ENCODE data around the gene CA14. TPM values are rescaled to one million over a fixed set of nuclear protein-coding genes. Genes with fewer than 3 reads are reported as not detected.
"Not testable (repeated sequence)": the region's sequence is repeated elsewhere in the genome, so short reads cannot be mapped to it uniquely, and the experiment has no call there.

The CA14 gene
- total RNA-seq, 1 donor from 2014 or later = not detected

DNA sequence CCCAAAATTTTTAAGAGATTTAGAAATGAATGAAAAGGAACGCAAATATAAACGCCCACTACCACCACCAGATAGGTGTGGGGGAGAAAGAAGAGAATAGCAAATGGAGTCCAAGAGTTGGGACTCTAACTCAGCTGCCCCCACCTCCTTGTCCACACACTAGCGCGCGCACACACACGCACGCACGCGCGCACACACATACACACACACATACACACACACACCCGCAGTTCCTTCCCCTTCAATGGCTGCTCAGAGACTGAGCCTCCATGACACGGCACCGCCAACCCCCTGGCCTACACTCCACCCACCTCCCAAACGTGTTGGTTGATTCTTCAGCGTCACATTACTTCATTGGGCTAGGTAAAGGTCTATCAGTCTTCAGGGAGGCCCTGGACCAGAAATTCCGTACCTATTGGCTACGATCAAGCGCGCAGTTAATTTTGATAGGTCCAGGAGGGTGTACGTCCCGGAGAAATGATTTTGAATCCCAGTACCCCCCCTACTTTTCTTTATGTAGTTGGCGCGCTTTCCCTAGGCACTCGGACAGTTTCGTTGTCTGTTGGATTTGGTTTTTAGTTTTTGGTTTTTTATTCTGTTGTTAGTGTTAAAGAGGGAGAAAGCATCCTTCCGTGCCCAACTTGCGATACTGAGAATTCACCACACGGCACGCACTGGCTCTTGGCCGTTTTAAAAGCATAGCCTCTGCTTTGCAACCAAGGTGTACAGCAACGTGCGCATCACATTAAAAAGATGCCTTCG is 21.5 kb upstream of the CA14 start, which contains the start of gene ANP32E:
ANP32E (minus strand) TSS at position 261 of the 762 bp plus-strand sequence. CDS start 326 bp downstream, outside the sequence.
- DNase-seq (ENCODE audit: low read depth) = peak; percentile 100

DNA sequence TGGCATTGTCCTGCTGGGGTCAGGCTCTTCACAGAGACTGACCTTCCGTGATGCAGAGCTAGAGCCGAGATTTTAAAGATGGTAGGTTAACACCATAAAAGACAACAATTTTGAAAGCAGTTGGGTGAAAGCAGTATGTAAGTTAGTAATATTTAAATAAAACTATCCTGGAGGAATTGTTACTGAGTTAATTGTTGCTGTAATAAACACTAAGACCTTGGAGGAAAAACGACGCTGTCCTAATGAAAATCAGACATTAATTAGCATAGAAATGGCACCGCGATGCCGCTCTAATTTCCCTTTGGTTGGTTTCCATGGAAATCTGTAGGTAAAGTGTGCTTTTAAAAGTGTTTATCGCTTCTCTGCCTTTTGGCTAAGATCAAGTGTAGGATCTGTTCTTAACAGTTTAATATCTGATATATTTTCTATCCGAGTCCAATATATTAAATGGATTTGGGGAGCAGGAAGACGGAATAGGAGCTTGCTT is 20.9 kb upstream of the CA14 start:
- DNase-seq (ENCODE audit: low read depth) = no peak

DNA sequence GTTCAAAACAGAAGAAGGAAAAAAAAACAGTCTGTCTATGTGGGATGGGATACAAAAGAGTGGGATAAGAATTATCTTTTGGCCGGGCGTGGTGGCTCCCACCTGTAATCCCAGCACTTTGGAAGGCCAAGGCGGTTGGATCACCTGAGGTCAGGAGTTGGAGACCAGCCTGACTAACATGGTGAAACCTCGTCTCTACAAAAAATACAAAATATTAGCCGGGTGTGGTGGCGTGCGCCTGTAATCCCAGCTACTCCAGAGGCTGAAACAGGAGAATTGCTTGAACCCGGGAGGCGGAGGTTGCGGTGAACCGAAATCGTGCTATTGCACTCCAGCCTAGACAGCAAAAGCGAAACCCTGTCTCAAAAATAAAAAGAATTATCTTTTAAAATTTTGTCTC is 20.4 kb upstream of the CA14 start:
- DNase-seq (ENCODE audit: low read depth) = not testable (repeated sequence)

DNA sequence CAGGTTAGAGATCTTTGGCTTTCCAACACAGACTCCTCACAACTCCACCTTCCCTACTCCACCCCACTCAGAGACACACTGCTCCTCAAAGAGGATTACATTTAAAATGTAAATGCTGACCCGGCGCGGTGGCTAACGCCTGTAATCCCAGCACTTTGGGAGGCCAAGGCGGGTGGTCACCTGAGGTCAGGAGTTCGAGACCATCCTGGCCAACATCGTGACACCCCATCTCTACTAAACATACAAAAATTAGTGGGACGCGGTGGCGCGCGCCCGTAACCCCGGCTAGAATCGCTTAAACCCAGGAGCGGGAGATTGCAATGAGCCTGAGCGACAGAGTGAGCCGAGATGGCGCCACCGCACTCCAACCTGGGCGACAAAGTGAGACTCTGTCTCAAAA is 19.8 kb upstream of the CA14 start:
- no peak for DNase-seq (ENCODE audit: low read depth)

DNA sequence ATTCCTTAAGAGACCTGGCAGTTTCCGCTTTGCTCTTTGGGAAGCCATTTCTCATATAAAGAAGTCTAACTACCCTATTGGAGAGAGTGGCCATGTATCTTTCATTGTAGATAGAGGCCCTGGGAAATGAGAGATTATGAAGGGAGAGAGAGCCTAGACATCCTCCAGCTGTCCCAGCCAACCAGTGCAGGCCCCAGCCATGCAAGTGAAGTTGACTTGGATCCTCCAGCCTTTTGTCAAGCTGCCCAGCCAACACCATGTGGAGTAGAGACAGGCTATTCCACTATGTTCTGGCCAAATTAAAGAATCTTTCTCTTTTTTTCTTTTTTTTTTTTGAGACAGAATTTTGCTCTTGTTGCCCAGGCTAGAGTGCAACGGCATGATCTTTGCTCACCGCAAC is 14.6 kb upstream of the CA14 start:
- no peak for DNase-seq (ENCODE audit: low read depth)

DNA sequence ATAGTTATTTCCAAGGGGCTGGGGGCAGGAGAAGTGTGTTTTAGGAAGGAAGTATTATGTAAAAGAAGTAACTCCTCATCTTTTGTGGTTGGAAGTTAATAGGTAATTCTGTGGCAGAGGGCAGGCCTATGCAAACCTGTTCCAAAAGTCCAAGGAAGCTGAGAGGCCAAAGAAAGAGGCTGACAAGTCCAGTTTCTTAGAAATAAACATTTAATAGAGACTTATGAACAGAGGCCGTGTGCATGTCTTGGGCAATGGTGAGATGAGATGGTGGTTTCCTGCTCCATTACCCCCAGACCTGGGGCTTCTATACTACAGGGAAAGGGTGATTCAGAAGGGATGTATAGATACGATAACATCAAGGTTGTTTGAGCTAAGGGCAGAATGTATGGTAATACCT is 7.6 kb upstream of the CA14 start:
- DNase-seq (ENCODE audit: low read depth) = no peak

DNA sequence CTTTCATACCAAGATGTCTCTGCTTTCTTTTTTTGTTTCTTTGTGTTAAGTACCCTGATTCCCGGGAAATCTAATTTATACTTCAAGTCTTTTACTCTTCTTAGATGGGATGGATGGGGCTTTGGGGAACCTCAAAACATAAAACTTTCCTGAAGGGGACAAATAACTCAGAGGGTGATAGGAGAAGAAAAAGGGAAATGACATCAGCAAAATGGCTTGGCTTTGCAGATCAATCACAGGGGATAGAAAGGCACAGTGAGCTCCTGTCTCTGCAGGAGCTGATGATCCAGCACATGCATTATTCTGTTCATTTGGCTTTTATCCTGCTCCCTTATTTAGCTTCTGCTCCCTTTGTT is 1.4 kb upstream of the CA14 start:
- DNase-seq (ENCODE audit: low read depth) = no peak

DNA sequence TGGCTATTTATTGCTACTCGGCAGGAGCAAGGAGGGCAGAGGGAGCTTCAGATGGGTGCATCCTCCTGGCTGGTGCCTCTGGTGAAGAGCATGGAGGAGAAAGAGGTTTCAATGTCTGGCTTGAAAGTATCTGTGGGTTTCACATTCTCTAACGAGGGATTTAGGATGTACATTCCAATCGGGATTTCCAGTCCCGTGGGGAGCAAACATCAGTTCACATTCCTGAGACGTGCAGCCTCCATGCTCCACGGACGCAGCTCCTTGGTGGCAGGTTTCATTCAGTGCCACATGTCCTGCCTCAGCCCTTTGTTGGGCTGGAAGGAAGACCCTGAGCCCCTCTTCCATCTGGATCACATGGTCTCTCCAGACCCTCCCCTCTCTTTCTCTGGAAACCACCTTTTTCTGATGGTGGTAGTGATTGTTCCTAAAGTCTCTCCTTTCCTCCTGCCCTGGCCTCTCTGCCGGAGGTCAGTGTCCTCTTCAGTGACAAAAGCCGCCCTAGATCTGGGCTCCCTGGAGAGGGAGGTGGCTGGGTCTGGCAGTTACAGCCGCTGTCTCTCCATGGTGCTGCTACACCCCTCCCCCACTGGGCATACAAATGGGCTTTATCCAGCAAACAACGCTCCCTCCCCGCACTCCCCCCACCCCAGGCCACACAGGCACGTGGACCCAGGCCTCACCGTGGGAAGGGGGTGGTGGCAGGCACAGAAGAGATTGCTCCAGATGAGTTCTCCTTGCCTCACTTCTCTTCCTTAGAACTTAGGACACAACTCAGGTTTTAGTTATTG is 826 bp upstream of the CA14 start:
- DNase-seq (ENCODE audit: low read depth) = no peak

DNA sequence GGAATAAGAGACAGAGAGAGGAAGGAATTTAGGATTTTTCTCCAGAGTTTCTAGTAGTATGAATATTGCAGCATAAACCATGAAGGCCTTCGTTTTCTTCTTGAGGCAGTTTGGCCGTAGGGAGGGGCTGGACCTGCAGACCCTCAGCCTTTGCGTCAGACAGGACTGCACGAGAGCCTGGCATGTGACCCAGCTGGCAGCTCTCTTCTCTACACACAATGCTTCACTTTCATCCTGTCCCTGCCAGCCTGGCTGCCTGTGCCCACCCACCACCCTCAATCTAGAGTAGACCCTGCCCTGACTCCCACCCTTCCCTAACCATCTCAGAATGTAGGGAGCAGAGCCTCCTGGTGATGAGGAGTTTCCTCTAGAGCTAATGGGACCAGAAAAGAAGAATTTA is 1.6 kb downstream of the CA14 start:
- DNase-seq (ENCODE audit: low read depth) = no peak

DNA sequence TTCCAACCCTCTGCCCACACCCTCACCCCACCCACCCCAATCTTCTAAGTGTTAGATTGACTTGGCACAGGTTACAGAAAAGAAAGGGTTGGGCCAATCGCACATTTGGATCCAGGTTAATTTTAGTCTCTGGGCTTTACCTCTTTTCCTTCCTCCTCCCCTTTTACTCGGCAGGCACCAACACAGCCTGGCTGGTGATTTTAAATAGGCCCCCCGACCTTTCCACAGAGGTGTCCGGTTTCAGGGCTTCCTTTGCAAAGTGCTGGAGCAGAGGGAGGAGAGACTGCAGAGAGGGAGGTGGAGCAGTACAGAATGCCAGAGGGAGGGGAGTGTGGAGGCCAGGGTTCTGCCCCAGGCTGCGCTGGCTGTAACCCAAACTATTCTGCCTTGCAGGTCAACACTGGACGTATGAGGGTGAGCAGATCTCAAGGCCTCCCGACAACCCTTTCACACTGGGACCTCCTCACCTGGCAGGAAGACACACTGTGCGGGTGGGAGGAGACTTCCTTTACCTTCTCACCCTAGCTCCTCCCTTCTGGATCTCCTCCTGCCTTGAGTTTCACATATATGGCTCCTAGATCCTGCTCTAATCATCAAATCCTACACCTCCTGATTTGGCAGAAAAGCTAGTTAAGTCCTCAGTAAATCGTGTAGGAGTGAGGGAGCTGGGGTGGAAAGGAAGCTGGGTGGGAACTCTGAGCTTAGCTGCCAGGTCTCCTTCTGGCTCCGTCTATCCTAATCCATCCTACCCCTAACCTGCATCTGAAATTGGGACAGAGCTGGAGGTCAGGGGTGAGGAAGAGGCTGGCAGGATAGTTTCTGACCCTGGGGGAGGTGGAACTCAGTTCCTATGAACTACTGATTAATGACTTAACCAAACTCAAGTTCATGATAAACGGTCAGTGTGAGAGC is 2.4 kb downstream of the CA14 start:
- peak; percentile 43 for DNase-seq (ENCODE audit: low read depth)

DNA sequence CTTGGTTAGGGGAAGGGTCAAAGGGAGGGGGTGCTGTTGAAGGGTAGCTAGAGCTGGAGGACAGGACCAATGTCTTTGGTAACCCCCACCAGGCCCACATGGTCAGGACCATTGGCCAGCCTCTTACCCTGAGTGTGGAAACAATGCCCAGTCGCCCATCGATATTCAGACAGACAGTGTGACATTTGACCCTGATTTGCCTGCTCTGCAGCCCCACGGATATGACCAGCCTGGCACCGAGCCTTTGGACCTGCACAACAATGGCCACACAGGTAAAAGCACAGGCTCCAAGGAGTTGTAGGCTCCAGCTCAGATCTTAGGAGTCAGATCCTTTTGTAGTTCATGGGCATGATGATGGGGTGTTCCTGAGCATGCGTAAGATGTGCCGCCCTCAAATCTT is 3.8 kb downstream of the CA14 start:
- DNase-seq (ENCODE audit: low read depth) = no peak

DNA sequence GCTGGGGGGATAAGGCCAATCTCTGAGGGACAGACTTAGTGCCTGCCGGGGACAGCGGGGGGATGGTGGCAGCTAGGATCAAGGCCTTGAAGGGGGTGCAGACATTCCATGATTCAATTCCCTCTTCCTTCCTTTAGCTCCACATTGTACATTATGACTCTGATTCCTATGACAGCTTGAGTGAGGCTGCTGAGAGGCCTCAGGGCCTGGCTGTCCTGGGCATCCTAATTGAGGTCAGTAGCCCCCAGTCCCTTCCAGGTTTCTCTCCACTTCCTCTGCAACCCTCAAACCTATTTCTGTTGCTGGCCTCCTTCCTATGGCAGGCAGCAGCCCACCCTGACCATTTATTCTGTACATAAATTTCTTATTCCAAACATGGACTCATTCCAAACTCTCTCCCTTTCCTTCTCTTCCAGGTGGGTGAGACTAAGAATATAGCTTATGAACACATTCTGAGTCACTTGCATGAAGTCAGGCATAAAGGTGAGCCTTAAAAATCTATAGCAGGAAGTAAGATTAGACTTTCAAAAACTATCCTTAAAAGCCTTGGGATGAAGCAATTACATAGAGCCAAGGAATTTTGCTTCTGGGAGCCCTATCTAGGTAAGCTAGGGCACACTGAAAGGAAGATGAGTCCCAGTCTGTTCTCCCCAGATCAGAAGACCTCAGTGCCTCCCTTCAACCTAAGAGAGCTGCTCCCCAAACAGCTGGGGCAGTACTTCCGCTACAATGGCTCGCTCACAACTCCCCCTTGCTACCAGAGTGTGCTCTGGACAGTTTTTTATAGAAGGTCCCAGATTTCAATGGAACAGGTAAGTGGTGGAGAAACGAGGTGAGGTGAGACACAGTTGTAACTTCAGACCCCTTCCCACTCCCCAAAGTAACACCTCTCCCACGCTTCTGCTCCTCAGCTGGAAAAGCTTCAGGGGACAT is 5.1 kb downstream of the CA14 start:
- DNase-seq (ENCODE audit: low read depth) = peak; percentile 43

DNA sequence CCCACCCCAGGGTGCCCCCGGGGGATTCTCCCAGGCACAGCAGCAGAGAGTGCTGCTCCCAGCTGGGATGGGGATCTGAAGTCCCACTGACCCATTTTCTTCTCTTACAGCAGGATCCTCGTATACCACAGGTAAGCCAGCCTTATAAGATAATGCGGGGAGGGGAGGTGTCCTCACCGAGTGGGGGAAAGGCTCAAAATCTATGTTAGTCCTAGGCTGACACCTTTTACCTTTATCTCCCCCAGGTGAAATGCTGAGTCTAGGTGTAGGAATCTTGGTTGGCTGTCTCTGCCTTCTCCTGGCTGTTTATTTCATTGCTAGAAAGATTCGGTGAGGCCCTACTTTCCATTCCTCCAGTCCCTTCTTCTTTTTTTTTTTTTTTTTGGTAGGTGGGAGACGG is 6.0 kb downstream of the CA14 start:
- DNase-seq (ENCODE audit: low read depth) = no peak

DNA sequence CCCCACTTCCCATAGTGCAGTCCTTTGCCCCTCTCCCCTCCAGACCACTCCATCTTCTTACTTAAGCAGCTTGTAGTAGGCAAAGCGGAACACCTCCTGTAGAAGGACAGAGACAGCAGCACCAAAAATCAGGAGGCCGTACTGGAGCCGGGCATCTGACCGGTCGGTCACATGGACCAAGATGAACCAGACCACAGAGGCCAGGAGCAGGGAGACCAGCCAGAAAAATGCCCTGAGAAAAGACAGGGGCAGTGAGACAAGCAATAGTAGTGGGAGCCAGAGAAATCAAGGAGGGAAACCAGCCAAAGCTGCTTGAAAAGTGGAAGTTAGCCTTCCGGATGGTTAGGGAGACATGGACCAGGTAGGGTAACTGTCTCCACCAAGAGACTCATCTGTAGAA is 10.3 kb downstream of the CA14 start:
- DNase-seq (ENCODE audit: low read depth) = no peak

DNA sequence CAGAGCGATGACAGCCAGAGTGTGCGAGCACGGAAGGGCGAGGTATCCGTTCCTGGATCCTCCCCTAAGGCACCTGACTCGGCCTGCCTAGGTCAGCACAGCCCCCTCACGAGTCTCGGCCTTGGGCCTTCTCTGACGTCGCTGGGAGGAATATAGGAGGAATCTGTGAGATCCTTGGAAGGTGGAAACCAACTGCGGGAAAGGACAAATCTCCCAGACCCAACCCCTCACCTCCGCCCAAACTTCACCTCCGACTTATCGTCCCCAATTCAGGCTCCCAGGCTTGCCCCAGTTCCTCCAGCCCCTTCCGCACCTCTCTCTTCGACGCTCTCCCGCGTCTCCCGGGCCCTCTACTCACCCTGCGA is 10.7 kb downstream of the CA14 start:
- peak; percentile 34 for DNase-seq (ENCODE audit: low read depth)

DNA sequence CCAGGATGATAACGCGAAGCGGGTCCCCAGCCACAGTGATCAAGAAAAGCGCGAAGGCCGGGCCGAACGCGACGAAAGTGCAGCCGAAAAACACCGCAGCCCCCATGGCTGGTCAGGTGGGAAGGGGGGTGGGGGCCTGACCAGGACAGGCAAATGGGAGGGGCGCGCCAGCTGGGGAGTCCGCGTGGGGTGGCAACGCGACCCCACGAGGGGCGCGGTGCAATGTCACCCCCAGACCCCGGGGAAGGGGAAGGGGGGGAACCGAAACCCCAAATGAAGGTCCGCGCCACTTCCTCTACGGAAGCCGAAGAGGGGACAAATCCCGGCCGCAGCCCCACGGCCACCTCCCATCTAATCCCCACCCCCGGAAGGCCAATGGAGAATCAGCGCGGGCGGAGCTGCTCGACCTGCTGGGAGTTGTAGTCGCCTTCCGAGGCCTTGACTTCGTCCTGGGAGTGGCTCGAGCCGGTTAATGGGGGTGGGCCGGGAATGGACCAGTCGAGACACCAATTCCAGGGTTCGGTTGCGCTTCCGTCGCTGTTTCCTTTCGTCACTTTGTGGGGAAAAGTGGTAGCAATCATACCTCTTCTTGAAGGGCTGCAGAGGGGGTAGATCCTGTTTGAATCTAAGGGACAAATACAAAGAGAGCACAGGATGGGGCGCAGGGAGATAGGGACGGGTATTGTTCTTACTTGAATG is 11.3 kb downstream of the CA14 start, which contains the start of gene APH1A:
APH1A (minus strand) TSS at position 312 of the 699 bp plus-strand sequence; CDS start at position 106, 206 bp downstream.
- peak; percentile 91 for DNase-seq (ENCODE audit: low read depth)

DNA sequence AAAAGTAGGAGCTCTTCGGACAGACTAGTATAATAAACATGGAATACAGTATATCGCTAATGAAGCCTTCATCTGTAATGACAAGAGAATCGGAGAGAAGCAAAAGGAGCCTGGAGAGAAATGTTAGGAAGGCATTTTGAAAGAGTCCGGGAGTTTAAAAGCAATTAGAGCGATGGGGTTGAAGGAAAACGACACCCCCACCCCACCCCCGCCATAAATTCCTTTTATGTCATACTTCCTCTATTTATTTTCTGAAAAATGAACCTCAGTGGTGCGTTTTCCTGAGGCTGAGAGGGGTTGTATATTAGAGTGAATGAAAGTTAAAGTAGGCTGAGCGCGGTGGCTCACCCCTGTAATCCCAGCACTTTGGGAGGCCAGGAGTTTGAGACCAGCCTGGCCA is 11.9 kb downstream of the CA14 start:
- DNase-seq (ENCODE audit: low read depth) = no peak

DNA sequence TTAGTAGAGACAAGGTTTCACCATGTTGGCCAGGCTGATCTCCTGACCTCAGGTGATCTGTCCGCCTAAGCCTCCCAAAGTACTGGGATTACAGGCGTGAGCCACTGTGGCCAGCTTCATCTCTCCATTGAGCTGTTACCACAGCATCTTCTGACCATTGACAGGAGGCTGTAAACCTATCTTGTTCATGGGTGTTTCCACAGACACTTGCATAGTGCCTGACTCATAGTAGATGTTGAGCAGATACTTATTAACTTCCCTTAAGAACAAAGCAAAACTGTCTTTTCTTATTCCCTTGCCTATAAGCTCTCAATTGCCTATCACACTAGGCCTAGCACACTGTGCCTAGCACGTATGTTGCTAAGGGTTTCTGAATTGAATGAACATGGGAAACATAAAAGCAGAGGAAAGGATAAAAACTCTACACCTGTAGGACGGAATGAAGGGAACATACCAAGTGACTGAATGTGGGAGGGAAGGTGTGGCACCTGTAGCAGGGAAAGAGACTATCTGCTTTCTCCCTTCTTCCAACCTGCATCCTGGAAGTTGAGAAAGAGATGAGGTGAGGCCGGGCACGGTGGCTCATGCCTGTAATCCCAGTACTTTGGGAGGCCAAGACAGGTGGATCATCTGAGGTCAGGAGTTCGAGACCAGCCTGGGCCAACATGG is 13.9 kb downstream of the CA14 start:
- peak; percentile 65 for DNase-seq (ENCODE audit: low read depth)

DNA sequence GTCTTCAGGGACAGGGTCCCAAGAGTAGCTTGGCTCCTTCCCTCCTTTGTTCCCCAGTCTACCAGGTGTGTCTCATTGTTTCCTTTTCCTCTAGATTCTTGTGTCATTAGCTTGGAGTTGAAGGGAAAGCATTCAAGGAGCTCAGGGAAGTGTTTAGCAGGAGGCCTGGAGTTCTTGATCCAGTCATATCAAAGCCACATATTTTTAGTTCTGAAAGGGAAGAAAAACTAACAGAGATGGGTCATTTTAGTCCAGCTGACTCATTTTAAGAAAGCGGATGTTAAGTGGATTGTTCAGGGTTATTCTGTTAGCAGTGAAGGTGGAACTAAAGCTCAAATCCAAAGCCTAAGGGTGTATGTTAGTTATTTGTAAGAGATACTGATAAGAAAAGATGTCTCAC is 15.7 kb downstream of the CA14 start:
- DNase-seq (ENCODE audit: low read depth) = no peak
